ENCODE data around the gene PAGR1.
A peak's percentile ranks its signal among the peaks of the same experiment; 100 is the strongest.
"Not testable (repeated sequence)": the region's sequence is repeated elsewhere in the genome, so short reads cannot be mapped to it uniquely, and the experiment has no call there.

The PAGR1 gene

GRCh38 chr16:29793153-29793552, 22.8 kb upstream of the PAGR1 start:
- not testable (repeated sequence) for DNase-seq

- no peak for DNase-seq
Observed at GRCh38 chr16:29794231-29794710, 21.7 kb upstream of the PAGR1 start.

GRCh38 chr16:29802416-29802935, 13.5 kb upstream of the PAGR1 start:
- DNase-seq: no peak

DNA sequence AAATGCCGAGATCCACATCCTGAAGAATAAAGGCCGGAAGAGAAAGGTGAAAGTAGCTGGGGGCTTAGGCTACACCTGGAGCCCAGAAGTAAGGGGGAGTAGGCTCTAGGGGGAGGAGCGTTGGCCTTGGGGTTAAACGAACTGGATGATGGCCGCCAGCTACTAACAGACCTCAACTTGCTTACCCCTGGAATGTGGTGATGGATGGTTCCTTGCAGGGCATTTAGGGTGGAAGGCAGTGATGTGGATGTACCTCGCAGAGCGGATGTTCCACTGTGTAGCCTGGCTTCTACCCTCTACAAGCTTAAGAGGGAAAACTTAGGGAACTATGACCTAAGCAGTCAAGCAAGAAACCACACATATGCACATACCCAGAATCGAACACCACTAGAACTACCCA, 11.9 kb upstream of the PAGR1 start:
- DNase-seq: no peak

DNA sequence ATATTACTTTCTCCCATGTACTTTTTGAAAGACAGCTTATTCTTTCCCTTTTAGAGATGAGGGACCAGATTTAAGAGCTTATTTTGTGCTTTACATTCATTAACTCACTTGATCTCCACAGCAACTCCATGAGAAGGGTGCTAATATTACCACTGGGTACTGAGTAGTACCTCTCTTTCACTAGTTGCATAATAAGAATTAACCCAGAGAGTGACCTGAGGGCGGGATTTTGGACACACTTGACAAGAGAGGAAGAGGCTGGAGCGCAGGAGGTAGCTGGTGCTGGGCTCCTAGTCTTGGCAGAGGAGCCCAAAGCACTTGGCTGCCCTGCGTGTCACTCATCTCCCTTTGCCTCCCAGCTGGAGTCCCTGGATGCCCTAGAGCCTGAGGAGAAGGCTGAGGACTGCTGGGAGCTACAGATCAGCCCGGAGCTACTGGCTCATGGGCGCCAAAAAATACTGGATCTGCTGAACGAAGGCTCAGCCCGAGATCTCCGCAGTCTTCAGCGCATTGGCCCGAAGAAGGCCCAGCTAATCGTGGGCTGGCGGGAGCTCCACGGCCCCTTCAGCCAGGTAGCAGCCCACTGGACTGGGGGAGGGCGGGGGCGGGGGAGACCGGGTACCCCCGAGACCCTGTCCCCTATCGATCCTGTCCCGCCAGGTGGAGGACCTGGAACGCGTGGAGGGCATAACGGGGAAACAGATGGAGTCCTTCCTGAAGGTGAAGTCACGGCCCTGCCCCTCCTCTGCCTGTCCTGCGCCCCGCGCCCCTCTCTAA, 11.3 kb upstream of the PAGR1 start:
- peak in 1 of 2 donors; percentile 44 for DNase-seq

GRCh38 chr16:29805232-29806098, 10.5 kb upstream of the PAGR1 start:
- DNase-seq: peak; percentile 94 to 95

- DNase-seq: no peak
Observed at GRCh38 chr16:29806099-29806579, 9.8 kb upstream of the PAGR1 start, which contains the start of gene MAZ. Gene MAZ, plus strand, starts transcription at chr16:29806529. Its CDS starts 173 bp downstream, at chr16:29806702.

DNA sequence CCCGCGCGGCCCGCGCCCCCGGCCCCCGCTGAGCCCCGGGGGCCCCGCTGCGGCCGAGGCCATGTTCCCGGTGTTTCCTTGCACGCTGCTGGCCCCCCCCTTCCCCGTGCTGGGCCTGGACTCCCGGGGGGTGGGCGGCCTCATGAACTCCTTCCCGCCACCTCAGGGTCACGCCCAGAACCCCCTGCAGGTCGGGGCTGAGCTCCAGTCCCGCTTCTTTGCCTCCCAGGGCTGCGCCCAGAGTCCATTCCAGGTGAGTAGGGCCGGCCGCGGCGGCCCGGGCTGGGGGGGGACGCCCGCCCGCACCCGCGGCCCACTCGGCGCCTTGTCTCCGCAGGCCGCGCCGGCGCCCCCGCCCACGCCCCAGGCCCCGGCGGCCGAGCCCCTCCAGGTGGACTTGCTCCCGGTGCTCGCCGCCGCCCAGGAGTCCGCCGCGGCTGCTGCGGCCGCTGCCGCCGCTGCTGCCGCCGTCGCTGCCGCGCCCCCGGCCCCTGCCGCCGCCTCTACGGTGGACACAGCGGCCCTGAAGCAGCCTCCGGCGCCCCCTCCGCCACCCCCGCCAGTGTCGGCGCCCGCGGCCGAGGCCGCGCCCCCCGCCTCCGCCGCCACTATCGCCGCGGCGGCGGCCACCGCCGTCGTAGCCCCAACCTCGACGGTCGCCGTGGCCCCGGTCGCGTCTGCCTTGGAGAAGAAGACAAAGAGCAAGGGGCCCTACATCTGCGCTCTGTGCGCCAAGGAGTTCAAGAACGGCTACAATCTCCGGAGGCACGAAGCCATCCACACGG, 9.1 kb upstream of the PAGR1 start:
- DNase-seq: peak in 1 of 2 donors; percentile 25

DNA sequence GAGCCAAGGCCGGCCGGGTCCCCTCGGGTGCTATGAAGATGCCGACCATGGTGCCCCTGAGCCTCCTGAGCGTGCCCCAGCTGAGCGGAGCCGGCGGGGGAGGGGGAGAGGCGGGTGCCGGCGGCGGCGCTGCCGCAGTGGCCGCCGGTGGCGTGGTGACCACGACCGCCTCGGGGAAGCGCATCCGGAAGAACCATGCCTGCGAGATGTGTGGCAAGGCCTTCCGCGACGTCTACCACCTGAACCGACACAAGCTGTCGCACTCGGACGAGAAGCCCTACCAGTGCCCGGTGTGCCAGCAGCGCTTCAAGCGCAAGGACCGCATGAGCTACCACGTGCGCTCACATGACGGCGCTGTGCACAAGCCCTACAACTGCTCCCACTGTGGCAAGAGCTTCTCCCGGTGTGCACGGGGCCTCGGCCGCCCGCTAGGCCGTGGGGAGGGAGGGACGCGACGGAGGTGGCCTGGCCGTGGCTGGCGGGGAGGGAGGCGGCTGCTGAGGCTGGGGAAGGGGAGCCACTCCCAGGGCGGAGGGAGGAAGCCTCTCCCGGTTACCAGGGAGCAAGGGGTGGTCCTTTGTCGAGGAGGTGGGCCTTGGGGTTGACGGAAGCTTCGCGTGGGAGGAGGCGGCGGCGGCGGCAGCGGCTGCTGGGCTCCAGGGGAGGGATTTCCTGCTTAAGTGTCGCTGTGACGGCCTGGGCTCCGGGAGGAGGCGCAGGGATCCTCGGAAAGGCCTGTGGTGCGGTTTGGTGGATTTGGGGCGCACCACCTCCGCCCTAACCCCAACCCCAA, 8.3 kb upstream of the PAGR1 start:
- peak; percentile 76 to 87 for DNase-seq

DNA sequence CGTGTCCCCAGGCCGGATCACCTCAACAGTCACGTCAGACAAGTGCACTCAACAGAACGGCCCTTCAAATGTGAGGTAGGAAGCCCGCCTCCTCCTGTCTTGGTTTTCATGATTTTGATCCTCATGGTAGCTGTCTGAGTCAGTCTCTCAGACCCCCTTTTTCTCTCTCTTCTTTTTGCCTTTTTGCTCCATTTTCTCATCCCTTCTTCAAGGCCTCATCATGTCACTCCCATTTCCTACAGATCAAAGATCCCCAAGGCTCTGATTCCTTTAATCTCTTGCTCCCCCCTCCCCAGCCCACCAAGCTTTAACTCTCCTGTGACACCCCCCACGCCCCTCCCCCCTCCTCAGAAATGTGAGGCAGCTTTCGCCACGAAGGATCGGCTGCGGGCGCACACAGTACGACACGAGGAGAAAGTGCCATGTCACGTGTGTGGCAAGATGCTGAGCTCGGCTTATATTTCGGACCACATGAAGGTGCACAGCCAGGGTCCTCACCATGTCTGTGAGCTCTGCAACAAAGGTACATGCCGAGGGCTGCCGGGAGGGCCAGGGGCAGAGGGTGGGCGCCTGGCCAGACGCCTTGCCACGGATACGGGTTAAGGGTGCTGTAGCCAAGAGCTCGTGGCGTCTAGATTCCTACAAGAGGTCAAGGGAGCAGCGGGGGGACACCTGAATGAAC, 7.6 kb upstream of the PAGR1 start:
- no peak for DNase-seq

GRCh38 chr16:29809031-29809747, 6.8 kb upstream of the PAGR1 start:
- DNase-seq: no peak

DNA sequence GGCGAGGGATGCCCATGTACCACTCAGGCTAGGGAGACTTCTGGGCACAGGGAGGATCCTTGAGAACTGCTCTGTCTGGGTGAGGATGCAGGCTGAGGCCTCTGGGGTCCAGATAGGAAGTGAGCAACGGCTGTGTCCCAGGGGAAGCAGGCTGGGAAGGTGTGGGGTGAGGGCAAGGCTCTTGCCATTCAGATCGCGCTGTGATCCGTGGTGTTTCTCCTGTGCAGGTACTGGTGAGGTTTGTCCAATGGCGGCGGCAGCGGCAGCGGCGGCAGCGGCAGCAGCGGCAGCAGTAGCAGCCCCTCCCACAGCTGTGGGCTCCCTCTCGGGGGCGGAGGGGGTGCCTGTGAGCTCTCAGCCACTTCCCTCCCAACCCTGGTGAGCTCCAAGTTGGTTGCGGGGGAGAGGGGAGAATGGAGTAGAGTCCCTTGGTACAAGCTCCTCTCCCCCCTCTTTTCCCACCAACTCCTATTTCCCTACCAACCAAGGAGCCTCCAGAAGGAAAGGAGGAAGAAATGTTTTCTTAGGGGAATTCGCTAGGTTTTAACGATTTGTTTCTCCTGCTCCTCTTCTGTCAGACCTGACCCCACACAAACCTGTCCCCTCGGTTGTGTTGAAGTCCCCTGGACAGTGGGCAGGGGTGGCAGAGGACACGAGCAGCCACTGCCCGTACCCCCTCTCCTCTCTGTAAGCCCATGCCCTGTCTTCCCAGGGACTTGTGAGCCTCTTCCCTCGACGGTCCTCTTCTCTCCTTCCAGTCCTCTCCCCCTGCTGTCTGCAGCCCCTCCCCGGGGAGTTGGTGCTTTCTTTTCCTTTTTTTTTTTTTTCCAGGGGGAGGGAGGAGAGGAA, 5.9 kb upstream of the PAGR1 start:
- DNase-seq: no peak

- no peak for DNase-seq
Observed at GRCh38 chr16:29810699-29811169, 5.2 kb upstream of the PAGR1 start.

DNA sequence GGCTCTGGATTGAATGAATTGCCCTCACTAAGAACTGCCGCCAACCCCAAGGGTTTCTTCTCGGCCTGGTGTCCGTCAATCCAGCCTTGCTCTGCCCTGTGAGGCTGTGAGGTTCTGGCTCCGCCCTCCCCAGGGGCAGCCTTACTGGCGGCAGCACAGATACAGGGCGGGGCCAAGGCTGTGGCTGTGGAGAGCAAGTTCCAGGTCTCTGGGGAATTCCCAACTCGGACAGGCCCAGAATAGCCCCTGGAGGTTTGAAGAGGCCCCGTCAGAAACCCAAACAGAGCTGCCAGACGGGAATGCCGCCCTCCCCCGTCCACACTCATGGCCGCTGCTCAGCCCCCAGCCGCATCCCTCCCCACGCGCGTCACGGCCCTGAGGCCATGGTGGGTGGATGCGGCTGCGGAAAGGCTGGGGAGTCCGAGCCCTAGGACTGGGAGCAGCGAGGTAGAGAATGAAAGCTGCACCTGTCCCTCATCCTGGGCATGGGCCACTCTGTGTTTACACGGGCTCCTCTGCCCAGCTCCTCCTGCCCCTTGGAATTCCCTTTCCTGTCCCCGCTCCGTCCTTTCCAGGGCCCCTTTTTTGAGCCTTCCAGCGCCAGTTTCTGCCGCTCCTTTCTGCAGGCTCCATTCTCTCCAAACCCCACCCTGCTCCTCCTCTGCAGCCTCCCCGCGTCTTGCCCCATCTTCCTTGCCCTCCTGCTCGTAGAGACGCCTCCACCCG, 4.6 kb upstream of the PAGR1 start:
- peak; percentile 91 to 93 for DNase-seq

GRCh38 chr16:29811896-29812665, 3.9 kb upstream of the PAGR1 start, which contains the start of gene PRRT2:
Gene PRRT2, plus strand, starts transcription at chr16:29812193. Its CDS starts 862 bp downstream, at chr16:29813055.
- peak; percentile 57 to 60 for DNase-seq

GRCh38 chr16:29812754-29813643, 3.0 kb upstream of the PAGR1 start:
- DNase-seq: no peak
